K562 (cell line): ENCODE data around the gene SLC34A3. TPM values are rescaled to one million over a fixed set of nuclear protein-coding genes. Genes with fewer than 3 reads are reported as not detected.

Experiments
- CREB5 ChIP-seq: fragments of 250-450 bp; sonication (Bioruptor Pico); IDR thresholded peaks from 2 replicates; pipeline ENCODE4 v1.5.0; 2020; ENCODE audit warnings: mild to moderate bottlenecking
- DEAF1 ChIP-seq: fragments of 450-650 bp; formaldehyde crosslinking; IDR thresholded peaks from 2 replicates; pipeline ENCODE4 v1.4.0; 2020; ENCODE audit warnings: mild to moderate bottlenecking, moderate library complexity
- FOXK1 ChIP-seq: sonication (generic); formaldehyde crosslinking; IDR thresholded peaks from 2 replicates; pipeline ENCODE4 v1.8.0; 2022; ENCODE audit warnings: missing genetic modification reagents, mild to moderate bottlenecking, borderline replicate concordance
- FOXM1 ChIP-seq, 2 experiments: fragments of 450-650 bp in 1 of 2; sonication (generic) in 1 of 2; formaldehyde crosslinking in 1 of 2; IDR thresholded peaks; 2 replicates each; pipeline versions ENCODE4 v1.6.1 to v1.9.0; 2017 to 2022; ENCODE audit warnings: low read depth in 2 of 2, mild to moderate bottlenecking in 2 of 2, missing genetic modification reagents in 1 of 2, moderate library complexity in 1 of 2
- GTF3C2 ChIP-seq: IDR thresholded peaks from 3 replicates; pipeline ENCODE4 v1.6.1; 2011; ENCODE audit warnings: borderline replicate concordance, mild to moderate bottlenecking, moderate library complexity; ENCODE audit not compliant: insufficient read length; ENCODE audit errors: extremely low read depth
- HES1 ChIP-seq: fragments of 450-650 bp; IDR thresholded peaks from 2 replicates; pipeline ENCODE4 v1.6.1; 2016; ENCODE audit warnings: low read depth, mild to moderate bottlenecking, moderate library complexity
- KLF1 ChIP-seq: fragments of 450-650 bp; IDR thresholded peaks from 2 replicates; pipeline ENCODE4 v1.6.1; 2016; ENCODE audit warnings: missing genetic modification characterization, missing compliant biosample characterization
- MIER1 ChIP-seq: fragments of 450-650 bp; IDR thresholded peaks from 2 replicates; pipeline ENCODE4 v1.6.1; 2016; ENCODE audit warnings: antibody characterized with exemption, mild to moderate bottlenecking, low read depth
- NFXL1 ChIP-seq: fragments of 450-650 bp; formaldehyde crosslinking; IDR thresholded peaks from 2 replicates; pipeline ENCODE4 v1.4.0; 2021; ENCODE audit warnings: mild to moderate bottlenecking
- PKNOX1 ChIP-seq: fragments of 450-650 bp; IDR thresholded peaks from 2 replicates; pipeline ENCODE4 v1.6.1; 2016
- SLC30A9 ChIP-seq: fragments of 250-450 bp; sonication (Bioruptor Pico); IDR thresholded peaks from 2 replicates; pipeline ENCODE4 v1.8.0; 2022; ENCODE audit warnings: mild to moderate bottlenecking, moderate library complexity
- SREBF2 ChIP-seq: sonication (generic); formaldehyde crosslinking; IDR thresholded peaks from 2 replicates; pipeline ENCODE4 v1.4.0; 2020; ENCODE audit warnings: mild to moderate bottlenecking, missing genetic modification reagents
- STAT5B ChIP-seq: fragments of 250-450 bp; sonication (Bioruptor Pico); IDR thresholded peaks from 2 replicates; pipeline ENCODE4 v1.8.0; 2021; ENCODE audit warnings: mild to moderate bottlenecking, inconsistent platforms
- TEAD2 ChIP-seq: fragments of 450-650 bp; IDR thresholded peaks from 2 replicates; pipeline ENCODE4 v1.6.1; 2016; ENCODE audit warnings: missing genetic modification characterization, control low read depth, missing compliant biosample characterization
- USF1 ChIP-seq: sonication (generic); formaldehyde crosslinking; IDR thresholded peaks from 2 replicates; pipeline ENCODE4 v1.9.0; 2022; ENCODE audit warnings: mild to moderate bottlenecking, missing genetic modification reagents
- ZBED1 ChIP-seq: IDR thresholded peaks from 2 replicates; pipeline ENCODE4 v1.6.1; 2014
- ZC3H4 ChIP-seq: sonication (generic); formaldehyde crosslinking; IDR thresholded peaks from 2 replicates; pipeline ENCODE4 v1.9.0; 2021; ENCODE audit warnings: missing genetic modification reagents, borderline replicate concordance
- ZNF445 ChIP-seq: fragments of 250-450 bp; sonication (Bioruptor Pico); IDR thresholded peaks from 2 replicates; pipeline ENCODE4 v1.4.0; 2020; ENCODE audit warnings: low read depth, mild to moderate bottlenecking, moderate library complexity
- ZNF583 ChIP-seq: fragments of 250-450 bp; sonication (Bioruptor Pico); IDR thresholded peaks from 2 replicates; pipeline ENCODE4 v1.4.0; 2020
- polyA plus RNA-seq, 8 experiments: library from polyadenylated mRNA; depleted of rRNA in 4 of 8; stranded (reverse) in 5 of 8; unstranded in 3 of 8; fragments of >200 nt; fragmentation: Nextera tagmentation in 2 of 8; fragmentation: Illumina TruSeq in 1 of 8; extraction: Ambion mirVana in 2 of 8; extraction: Trizol in 1 of 8; gene quantifications; 2 replicates each; pipeline versions ENCODE4 v1.2.1 to v1.2.3, GENCODE V29; 2011 to 2014; ENCODE audit warnings: inconsistent platforms in 1 of 8, missing spikeins in 1 of 8
- total RNA-seq, 7 experiments: library from RNA; depleted of rRNA in 6 of 7; stranded (reverse); fragments of >200 nt in 6 of 7; fragmentation: Illumina TruSeq in 2 of 7; extraction: Trizol in 2 of 7; gene quantifications; 2 replicates each; pipeline versions ENCODE4 v1.2.1 to v1.2.3, GENCODE V29; 2011 to 2021; ENCODE audit warnings: low replicate concordance in 1 of 7

SLC34A3 gene
- total and polyA plus RNA-seq, 9 of the 15 experiments (the other 6 are each of a cell fraction or from before 2014, with no cell fraction given) = not detected

- TF ChIP-seq DEAF1 = no peak
- TF ChIP-seq ZC3H4 (CRISPR knock-in tag) = no peak
- no peak for TF ChIP-seq SLC30A9 (CRISPR knock-in tag)
- no peak for TF ChIP-seq GTF3C2
- no peak for TF ChIP-seq HES1
- TF ChIP-seq TEAD2 = no peak
- no peak for TF ChIP-seq PKNOX1
- no peak for TF ChIP-seq ZNF445 (CRISPR knock-in tag)
- TF ChIP-seq ZNF583 (CRISPR knock-in tag) = no peak
- TF ChIP-seq USF1 (CRISPR knock-in tag) = no peak
- no peak for TF ChIP-seq SREBF2
- TF ChIP-seq FOXM1 (IDR thresholded peaks at IDR 0.05; ENCODE audit: low read depth) = no peak
- no peak for TF ChIP-seq FOXM1 (CRISPR knock-in tag; IDR thresholded peaks at IDR 0.05; ENCODE audit: low read depth)
- peak; percentile 76 for TF ChIP-seq KLF1 (tag)
- TF ChIP-seq NFXL1 (CRISPR knock-in tag) = no peak
- TF ChIP-seq FOXK1 (CRISPR knock-in tag) = 0 out of 2 replicates have a peak, but pooled peaks have one; percentile 64
- no peak for TF ChIP-seq ZBED1
- TF ChIP-seq STAT5B (CRISPR knock-in tag) = no peak
- no peak for TF ChIP-seq CREB5 (CRISPR knock-in tag)
- no peak for TF ChIP-seq MIER1
Observed at GRCh38 chr9:137205126-137206069, 25.3 kb upstream of the SLC34A3 start, which contains the start of the genes NDOR1 and TMEM203 (continued).
